ENCODE data around the gene MRPS34. TPM values are rescaled to one million over a fixed set of nuclear protein-coding genes. Genes with fewer than 3 reads are reported as not detected.

The MRPS34 gene
- total RNA-seq, 1 donor: 50.9 TPM

DNA sequence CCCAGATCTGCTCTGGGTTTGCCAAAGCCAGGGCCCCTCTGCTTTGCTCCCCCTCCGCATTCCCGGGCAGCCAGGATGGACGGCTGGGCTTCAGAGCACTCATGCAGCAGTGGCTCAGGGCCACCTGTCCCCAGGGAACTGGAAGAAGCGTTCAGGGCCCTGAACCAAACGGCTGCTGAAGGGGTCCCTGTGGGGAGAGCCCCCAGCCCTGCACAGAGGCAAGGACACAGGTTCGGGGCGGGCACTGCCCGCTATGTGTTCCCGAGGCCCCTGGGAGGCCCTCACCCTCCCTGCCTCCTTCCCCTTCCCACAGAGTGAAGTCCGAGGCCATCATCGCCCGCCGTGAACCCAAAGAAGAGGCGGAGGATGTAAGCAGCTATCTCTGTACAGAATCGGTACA is 12.0 kb downstream of the MRPS34 start:
- no peak overlapping the region for H3K4me3 ChIP-seq (ENCODE audit: low read depth, low read length)
- TF ChIP-seq, protein P1, sequence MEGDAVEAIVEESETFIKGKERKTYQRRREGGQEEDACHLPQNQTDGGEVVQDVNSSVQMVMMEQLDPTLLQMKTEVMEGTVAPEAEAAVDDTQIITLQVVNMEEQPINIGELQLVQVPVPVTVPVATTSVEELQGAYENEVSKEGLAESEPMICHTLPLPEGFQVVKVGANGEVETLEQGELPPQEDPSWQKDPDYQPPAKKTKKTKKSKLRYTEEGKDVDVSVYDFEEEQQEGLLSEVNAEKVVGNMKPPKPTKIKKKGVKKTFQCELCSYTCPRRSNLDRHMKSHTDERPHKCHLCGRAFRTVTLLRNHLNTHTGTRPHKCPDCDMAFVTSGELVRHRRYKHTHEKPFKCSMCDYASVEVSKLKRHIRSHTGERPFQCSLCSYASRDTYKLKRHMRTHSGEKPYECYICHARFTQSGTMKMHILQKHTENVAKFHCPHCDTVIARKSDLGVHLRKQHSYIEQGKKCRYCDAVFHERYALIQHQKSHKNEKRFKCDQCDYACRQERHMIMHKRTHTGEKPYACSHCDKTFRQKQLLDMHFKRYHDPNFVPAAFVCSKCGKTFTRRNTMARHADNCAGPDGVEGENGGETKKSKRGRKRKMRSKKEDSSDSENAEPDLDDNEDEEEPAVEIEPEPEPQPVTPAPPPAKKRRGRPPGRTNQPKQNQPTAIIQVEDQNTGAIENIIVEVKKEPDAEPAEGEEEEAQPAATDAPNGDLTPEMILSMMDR (IDR thresholded peaks at IDR 0.05; ENCODE audit: insufficient read depth, low read length): no peak
- DNase-seq (ENCODE audit: low read depth): no peak

GRCh38 chr16:1759511-1759910 is 13.4 kb downstream of the MRPS34 start:
- no peak for DNase-seq (ENCODE audit: low read depth)
- no peak overlapping the region for H3K4me3 ChIP-seq (ENCODE audit: low read depth, low read length)
- TF ChIP-seq, protein P1 (IDR thresholded peaks at IDR 0.05; ENCODE audit: insufficient read depth, low read length): no peak

GRCh38 chr16:1758923-1759322 is 14.0 kb downstream of the MRPS34 start:
- no peak for DNase-seq (ENCODE audit: low read depth)
- TF ChIP-seq, protein P1 (IDR thresholded peaks at IDR 0.05; ENCODE audit: insufficient read depth, low read length): no peak
- H3K4me3 ChIP-seq (ENCODE audit: low read depth, low read length): no peak overlapping the region

DNA sequence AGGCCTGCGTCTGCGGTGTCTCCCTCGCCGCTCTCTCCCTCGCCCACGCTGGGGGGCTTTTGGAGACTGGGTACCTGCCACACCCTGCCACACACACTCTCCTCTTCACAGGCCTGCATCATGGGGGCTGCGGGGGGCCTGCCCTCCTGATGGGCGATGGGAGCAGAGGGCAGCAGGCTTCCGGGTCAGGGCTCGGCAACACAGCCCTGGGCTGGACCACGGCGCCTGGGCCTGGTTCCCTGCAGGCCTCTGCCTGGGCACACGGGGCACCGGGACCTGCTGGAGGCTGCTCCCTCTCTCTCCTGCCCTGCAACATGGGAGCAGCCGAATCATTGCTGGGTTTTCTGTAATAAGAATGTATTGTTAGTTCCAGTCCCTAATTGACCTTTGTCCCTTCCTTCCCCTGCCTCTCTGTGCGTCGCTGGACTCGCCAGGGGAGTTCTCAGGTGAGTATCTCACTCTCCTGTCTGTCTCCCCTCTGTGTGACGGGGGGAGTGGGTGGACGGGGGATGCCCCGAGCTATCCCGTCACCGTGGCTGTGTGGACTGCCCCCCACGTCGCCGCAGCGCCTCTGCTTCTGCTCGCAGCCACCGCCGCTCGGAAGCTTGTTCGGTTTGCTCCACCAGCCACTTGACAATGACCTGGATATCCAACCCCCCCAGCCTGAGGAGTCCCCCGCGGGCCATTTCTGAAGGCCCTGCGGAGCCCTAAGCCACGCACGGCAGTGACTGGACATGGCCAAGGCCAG is 15.0 kb downstream of the MRPS34 start:
- no peak for DNase-seq (ENCODE audit: low read depth)
- TF ChIP-seq, protein P1 (IDR thresholded peaks at IDR 0.05; ENCODE audit: insufficient read depth, low read length): no peak
- no peak overlapping the region for H3K4me3 ChIP-seq (ENCODE audit: low read depth, low read length)

GRCh38 chr16:1754204-1754603 is 18.7 kb downstream of the MRPS34 start:
- no peak for DNase-seq (ENCODE audit: low read depth)
- no peak overlapping the region for H3K4me3 ChIP-seq (ENCODE audit: low read depth, low read length)
- TF ChIP-seq, protein P1 (IDR thresholded peaks at IDR 0.05; ENCODE audit: insufficient read depth, low read length): no peak

GRCh38 chr16:1752853-1753252 is 20.1 kb downstream of the MRPS34 start:
- TF ChIP-seq, protein P1 (IDR thresholded peaks at IDR 0.05; ENCODE audit: insufficient read depth, low read length): no peak
- H3K4me3 ChIP-seq (ENCODE audit: low read depth, low read length): no peak overlapping the region
- no peak for DNase-seq (ENCODE audit: low read depth)

DNA sequence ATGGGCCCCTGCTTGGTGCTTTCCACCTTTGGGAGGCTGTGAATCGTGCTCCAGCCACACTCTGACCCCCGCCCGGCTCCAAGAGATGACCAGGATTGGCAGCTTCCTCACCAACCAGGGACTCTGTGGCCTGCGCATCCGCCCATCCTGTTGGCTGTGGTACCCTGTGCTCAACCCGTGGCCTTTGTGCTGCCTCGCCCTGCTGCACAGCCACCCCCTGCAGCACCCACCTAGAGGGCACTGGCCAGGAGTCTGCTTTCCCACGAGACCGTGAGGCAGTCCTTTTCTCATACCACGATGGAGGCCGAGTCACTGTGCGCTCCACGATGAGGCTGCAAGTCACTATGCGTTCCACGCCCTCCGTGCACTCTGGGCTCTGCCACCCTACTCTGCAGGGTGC is 21.0 kb downstream of the MRPS34 start:
- H3K4me3 ChIP-seq (ENCODE audit: low read depth, low read length): no peak overlapping the region
- DNase-seq (ENCODE audit: low read depth): no peak
- TF ChIP-seq, protein P1 (IDR thresholded peaks at IDR 0.05; ENCODE audit: insufficient read depth, low read length): no peak

Data from fibroblast of the aortic adventitia (primary cell).